OCI-LY7 (cell line): Measurements from ENCODE around the gene KBTBD7.

Source experiments
- CTCF ChIP-seq: fragments of 200-600 bp; sonication (generic); conservative IDR thresholded peaks from 2 replicates; pipeline ENCODE4 v1.5.1; 2014; ENCODE audit warnings: mild to moderate bottlenecking, antibody characterized with exemption, low read length, moderate library complexity, mixed read lengths
- EZH2phosphoT487 ChIP-seq: fragments of 200-600 bp; sonication (generic); IDR thresholded peaks from 2 replicates; pipeline ENCODE4 v1.6.1; 2018; ENCODE audit warnings: low read depth, borderline replicate concordance, mild to moderate bottlenecking, mixed run types, antibody characterized with exemption, low read length, moderate library complexity, mixed read lengths

DNA sequence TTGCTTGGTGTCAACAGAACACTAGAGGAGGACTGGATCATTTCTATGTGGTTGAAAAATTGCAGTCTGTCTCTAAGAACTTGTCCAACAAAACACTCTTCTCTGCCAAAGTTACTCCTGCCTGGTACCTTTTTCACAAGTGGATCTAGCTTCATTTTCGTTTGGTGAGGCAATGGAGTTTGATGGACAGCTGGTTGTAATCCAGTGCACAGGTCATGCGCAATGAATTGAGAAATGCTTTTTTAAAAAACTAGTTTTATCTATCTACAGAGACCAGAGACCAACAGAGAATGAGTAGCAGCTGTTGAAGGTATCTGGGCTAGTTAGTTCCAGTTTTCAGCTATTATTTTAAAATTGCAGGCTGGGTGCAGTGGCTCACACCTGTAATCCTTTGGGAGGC, 49.8 kb downstream of the KBTBD7 start:
- TF ChIP-seq CTCF (no peak), EZH2phosphoT487 (no peak)
